Thoracic aorta (tissue), 2 donors: ENCODE results near the gene CCR5. TPM values are rescaled to one million over a fixed set of nuclear protein-coding genes. Genes with fewer than 3 reads are reported as not detected.

Experiments
- ATAC-seq: fragments of 150-250 bp; one replicate; pipeline ENCODE4 v1.8.0; 2017; ENCODE audit warnings: low read depth; ENCODE audit not compliant: insufficient number of reproducible peaks, low FRiP score
- DNase-seq: peaks from one replicate; pipeline ENCODE4 v3.0.0-alpha.2; 2020; ENCODE audit warnings: low spot score
- H3K27ac ChIP-seq, 2 donors: fragments of 200-600 bp; sonication (generic); 1 replicate in 1 of 2; 2 replicates in 1 of 2; pipeline ENCODE4 v1.5.1; 2016; ENCODE audit warnings: mild to moderate bottlenecking in 2 of 2, moderate library complexity in 2 of 2
- H3K27me3 ChIP-seq: fragments of 200-600 bp; sonication (generic); replicated peaks from 2 replicates; pipeline ENCODE4 v1.6.0; 2016; ENCODE audit warnings: mild to moderate bottlenecking; ENCODE audit not compliant: insufficient read depth
- H3K36me3 ChIP-seq: fragments of 200-600 bp; sonication (generic); one replicate; pipeline ENCODE4 v1.5.1; 2016
- H3K4me1 ChIP-seq, 2 donors: fragments of 200-600 bp; sonication (generic); 1 replicate in 1 of 2; 2 replicates in 1 of 2; pipeline versions ENCODE4 v1.5.1 to v1.6.0; 2016; ENCODE audit warnings: low read depth in 2 of 2, mild to moderate bottlenecking in 1 of 2; ENCODE audit not compliant: control insufficient read depth in 1 of 2
- H3K4me3 ChIP-seq: fragments of 200-600 bp; sonication (generic); 2 replicates; pipeline ENCODE4 v1.5.1; 2016; ENCODE audit warnings: mild to moderate bottlenecking
- H3K9me3 ChIP-seq: fragments of 200-600 bp; sonication (generic); 2 replicates; pipeline ENCODE4 v1.5.1; 2016
- total RNA-seq, 2 donors: library from RNA; depleted of rRNA; stranded (reverse); fragments of >200 nt; gene quantifications; one replicate each; pipeline versions ENCODE4 v1.1.0 to v1.2.3, GENCODE V29; 2016
- TF ChIP-seq, protein P1 (sequence below): fragments of 200-600 bp; sonication (generic); IDR thresholded peaks from one replicate; pipeline ENCODE4 v1.5.1; 2019; ENCODE audit warnings: antibody characterized with exemption

CCR5 gene
- total RNA-seq, 2 donors from 2014 or later = 0.95 to 3.6 TPM

DNA sequence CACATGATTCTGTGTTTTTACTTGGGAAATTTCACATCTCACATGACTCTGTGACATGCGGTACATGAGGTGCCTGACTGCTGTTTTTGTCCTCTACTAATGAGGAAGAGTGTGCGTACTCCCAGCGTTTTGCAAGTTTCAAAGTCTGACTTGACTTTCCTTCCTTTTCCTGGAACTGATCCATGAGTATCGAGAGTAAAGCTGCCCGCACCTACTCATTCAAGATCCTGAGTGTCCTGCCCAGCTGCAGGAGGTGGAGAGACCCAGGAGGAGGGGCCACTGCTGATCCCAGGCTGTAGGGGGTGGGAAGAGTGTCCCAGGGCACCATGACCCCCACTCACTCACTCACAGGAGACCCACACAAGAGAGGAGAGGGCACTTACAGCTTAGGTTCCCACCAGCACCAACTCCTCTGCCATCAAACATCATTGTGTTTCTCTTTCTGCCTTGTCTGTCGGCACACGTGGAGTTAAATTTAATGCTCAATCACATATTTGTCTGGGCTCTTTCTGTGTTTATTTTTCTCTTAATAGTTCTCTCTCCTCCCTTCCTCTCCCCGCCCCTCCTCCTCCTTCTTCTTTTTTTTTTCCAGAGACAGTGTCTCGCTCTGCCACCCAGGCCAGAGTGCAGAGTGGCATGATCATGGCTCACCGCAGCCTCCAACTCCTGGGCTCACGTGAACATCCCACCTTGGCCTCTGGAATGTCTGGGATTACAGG lies 34.7 kb downstream of the CCR5 start:
- Histone ChIP-seq H3K9me3 (no peaks in the 10 kb centered on the region), H3K36me3 (no peaks in the 10 kb centered on the region), H3K4me1 (peaks cover 8 to 20% of the 10 kb centered on the region in 2 donors), H3K4me3 (peak overlapping the region; percentile 58), H3K27ac (peak overlapping the region in 1 of 2 donors; percentile 70), H3K27me3 (no peaks in the 10 kb centered on the region)
- TF ChIP-seq, protein P1, sequence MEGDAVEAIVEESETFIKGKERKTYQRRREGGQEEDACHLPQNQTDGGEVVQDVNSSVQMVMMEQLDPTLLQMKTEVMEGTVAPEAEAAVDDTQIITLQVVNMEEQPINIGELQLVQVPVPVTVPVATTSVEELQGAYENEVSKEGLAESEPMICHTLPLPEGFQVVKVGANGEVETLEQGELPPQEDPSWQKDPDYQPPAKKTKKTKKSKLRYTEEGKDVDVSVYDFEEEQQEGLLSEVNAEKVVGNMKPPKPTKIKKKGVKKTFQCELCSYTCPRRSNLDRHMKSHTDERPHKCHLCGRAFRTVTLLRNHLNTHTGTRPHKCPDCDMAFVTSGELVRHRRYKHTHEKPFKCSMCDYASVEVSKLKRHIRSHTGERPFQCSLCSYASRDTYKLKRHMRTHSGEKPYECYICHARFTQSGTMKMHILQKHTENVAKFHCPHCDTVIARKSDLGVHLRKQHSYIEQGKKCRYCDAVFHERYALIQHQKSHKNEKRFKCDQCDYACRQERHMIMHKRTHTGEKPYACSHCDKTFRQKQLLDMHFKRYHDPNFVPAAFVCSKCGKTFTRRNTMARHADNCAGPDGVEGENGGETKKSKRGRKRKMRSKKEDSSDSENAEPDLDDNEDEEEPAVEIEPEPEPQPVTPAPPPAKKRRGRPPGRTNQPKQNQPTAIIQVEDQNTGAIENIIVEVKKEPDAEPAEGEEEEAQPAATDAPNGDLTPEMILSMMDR = no peak
- no peak for DNase-seq
- no peak for ATAC-seq

DNA sequence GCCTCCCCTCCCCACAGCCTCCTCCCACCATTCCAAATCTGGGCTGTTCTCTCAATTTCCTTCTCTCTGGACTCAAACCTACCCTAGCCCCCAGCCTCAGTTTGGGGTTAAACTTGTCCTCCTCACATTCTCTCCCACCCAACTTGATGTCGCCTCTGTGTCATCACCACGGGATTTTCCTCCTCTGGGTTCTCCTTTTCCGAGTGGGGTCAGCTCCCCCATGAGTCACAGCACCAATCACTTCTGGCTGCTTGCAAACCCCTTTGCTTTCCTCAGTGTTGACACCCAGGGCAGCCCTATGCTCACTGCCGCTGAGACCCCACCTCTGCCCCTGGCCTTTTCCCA lies 35.7 kb downstream of the CCR5 start:
- TF ChIP-seq, protein P1 = no peak
- DNase-seq (no peak), ATAC-seq (peak; percentile 33)
- H3K4me3 ChIP-seq = peak overlapping the region; percentile 62
- peaks cover 8 to 20% of the 10 kb centered on the region in 2 donors for H3K4me1 ChIP-seq
- no peaks in the 10 kb centered on the region for H3K36me3 ChIP-seq
- H3K27me3 ChIP-seq = no peaks in the 10 kb centered on the region
- H3K27ac ChIP-seq = peak overlapping the region in 1 of 2 donors; percentile 70
- H3K9me3 ChIP-seq = no peaks in the 10 kb centered on the region

DNA sequence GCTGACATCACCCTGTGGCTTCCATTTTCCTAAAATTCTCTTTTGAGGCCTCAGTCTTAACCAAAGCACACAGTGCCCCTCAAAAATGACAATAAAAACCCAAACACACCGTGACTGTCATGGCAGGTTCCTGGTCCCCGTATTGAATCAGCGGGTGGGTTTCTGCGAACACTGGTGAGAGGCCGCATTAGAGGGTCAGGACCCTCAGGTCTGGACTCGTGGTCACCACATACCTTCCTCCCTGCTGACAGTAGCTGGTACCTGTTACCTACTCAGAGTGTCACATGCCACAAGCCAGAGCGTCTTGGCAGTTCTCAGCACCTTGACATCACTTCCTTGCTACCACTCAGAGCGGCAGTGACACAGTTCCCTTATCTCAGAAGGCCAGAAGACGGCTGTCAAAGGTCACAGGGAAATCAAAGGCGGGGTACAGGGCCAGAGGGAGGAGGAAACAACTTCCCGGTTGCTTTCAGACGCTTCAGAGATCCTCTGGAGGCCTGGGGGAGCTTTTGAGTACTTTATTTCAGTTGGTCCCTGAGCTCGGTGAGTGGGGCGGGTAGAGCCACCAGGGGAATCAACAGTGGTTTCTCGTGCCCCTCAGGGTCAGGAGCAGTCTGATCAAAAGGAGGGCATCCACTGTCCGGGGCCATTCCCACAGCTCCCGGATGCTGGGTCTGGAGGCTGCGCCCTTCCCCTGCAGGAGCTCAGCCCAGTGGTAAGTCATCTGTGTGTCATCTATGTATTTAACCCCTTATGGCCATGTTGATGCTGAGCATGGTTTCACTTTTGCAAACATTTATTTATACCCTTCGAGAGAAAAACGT lies 36.3 kb downstream of the CCR5 start, which contains the start of the genes CCR5AS and CCRL2:
Gene CCR5AS (minus strand): TSS at position 279 of the 824 bp plus-strand sequence.
Gene CCRL2 (plus strand): TSS at position 472 of the 824 bp plus-strand sequence. CDS start 821 bp downstream, outside the sequence.
- Histone ChIP-seq H3K27ac (peak within 1 kb of the TSS in 1 of 2 donors; percentile 70), H3K9me3 (no peaks in the 10 kb centered on the region), H3K4me3 (peak within 1 kb of the TSS; percentile 62), H3K4me1 (peaks cover 8 to 20% of the 10 kb centered on the region in 2 donors), H3K36me3 (no peaks in the 10 kb centered on the region), H3K27me3 (no peaks in the 10 kb centered on the region)
- TF ChIP-seq, protein P1 = no peak
- ATAC-seq (no peak), DNase-seq (no peak)

DNA sequence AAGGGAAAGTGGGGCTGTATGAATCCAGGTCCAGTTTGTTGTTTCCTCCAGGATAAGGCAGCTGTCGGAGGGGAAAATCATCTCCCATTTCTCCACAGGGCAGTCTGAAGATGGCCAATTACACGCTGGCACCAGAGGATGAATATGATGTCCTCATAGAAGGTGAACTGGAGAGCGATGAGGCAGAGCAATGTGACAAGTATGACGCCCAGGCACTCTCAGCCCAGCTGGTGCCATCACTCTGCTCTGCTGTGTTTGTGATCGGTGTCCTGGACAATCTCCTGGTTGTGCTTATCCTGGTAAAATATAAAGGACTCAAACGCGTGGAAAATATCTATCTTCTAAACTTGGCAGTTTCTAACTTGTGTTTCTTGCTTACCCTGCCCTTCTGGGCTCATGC lies 37.2 kb downstream of the CCR5 start:
- H3K27ac ChIP-seq = peak overlapping the region in 1 of 2 donors; percentile 70
- DNase-seq (no peak), ATAC-seq (no peak)
- H3K4me3 ChIP-seq = peak overlapping the region; percentile 62
- H3K27me3 ChIP-seq = no peaks in the 10 kb centered on the region
- TF ChIP-seq, protein P1 = no peak
- peaks cover 8 to 26% of the 10 kb centered on the region in 2 donors for H3K4me1 ChIP-seq
- no peaks in the 10 kb centered on the region for H3K36me3 ChIP-seq
- no peaks in the 10 kb centered on the region for H3K9me3 ChIP-seq

DNA sequence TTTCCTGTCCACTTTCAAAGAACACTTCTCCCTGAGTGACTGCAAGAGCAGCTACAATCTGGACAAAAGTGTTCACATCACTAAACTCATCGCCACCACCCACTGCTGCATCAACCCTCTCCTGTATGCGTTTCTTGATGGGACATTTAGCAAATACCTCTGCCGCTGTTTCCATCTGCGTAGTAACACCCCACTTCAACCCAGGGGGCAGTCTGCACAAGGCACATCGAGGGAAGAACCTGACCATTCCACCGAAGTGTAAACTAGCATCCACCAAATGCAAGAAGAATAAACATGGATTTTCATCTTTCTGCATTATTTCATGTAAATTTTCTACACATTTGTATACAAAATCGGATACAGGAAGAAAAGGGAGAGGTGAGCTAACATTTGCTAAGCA lies 38.1 kb downstream of the CCR5 start:
- Histone ChIP-seq H3K4me1 (peaks cover 8 to 28% of the 10 kb centered on the region in 2 donors), H3K27ac (no peak overlapping the region), H3K27me3 (no peaks in the 10 kb centered on the region), H3K9me3 (no peaks in the 10 kb centered on the region), H3K4me3 (no peak overlapping the region), H3K36me3 (no peaks in the 10 kb centered on the region)
- TF ChIP-seq, protein P1 = no peak
- DNase-seq (no peak), ATAC-seq (no peak)
